Thoracic aorta (tissue), 2 donors: Measurements from ENCODE around the gene MUC5AC. TPM values are rescaled to one million over a fixed set of nuclear protein-coding genes. Genes with fewer than 3 reads are reported as not detected.
"Not testable (repeated sequence)": the region's sequence is repeated elsewhere in the genome, so short reads cannot be mapped to it uniquely, and the experiment has no call there.

ENCODE experiments used
- ATAC-seq: fragments of 150-250 bp; one replicate; pipeline ENCODE4 v1.8.0; 2017; ENCODE audit warnings: low read depth; ENCODE audit not compliant: insufficient number of reproducible peaks, low FRiP score
- DNase-seq: peaks from one replicate; pipeline ENCODE4 v3.0.0-alpha.2; 2020; ENCODE audit warnings: low spot score
- H3K27ac ChIP-seq, 2 donors: fragments of 200-600 bp; sonication (generic); 1 replicate in 1 of 2; 2 replicates in 1 of 2; pipeline ENCODE4 v1.5.1; 2016; ENCODE audit warnings: mild to moderate bottlenecking in 2 of 2, moderate library complexity in 2 of 2
- H3K27me3 ChIP-seq: fragments of 200-600 bp; sonication (generic); replicated peaks from 2 replicates; pipeline ENCODE4 v1.6.0; 2016; ENCODE audit warnings: mild to moderate bottlenecking; ENCODE audit not compliant: insufficient read depth
- H3K36me3 ChIP-seq: fragments of 200-600 bp; sonication (generic); one replicate; pipeline ENCODE4 v1.5.1; 2016
- H3K4me1 ChIP-seq, 2 donors: fragments of 200-600 bp; sonication (generic); 1 replicate in 1 of 2; 2 replicates in 1 of 2; pipeline versions ENCODE4 v1.5.1 to v1.6.0; 2016; ENCODE audit warnings: low read depth in 2 of 2, mild to moderate bottlenecking in 1 of 2; ENCODE audit not compliant: control insufficient read depth in 1 of 2
- H3K4me3 ChIP-seq: fragments of 200-600 bp; sonication (generic); 2 replicates; pipeline ENCODE4 v1.5.1; 2016; ENCODE audit warnings: mild to moderate bottlenecking
- H3K9me3 ChIP-seq: fragments of 200-600 bp; sonication (generic); 2 replicates; pipeline ENCODE4 v1.5.1; 2016
- CTCF ChIP-seq: fragments of 200-600 bp; sonication (generic); IDR thresholded peaks from one replicate; pipeline ENCODE4 v1.5.1; 2019; ENCODE audit warnings: antibody characterized with exemption
- total RNA-seq, 2 donors: library from RNA; depleted of rRNA; stranded (reverse); fragments of >200 nt; gene quantifications; one replicate each; pipeline versions ENCODE4 v1.1.0 to v1.2.3, GENCODE V29; 2016

MUC5AC gene
- total RNA-seq, 2 donors from 2014 or later, result 45.9 TPM; not detected in 1

DNA sequence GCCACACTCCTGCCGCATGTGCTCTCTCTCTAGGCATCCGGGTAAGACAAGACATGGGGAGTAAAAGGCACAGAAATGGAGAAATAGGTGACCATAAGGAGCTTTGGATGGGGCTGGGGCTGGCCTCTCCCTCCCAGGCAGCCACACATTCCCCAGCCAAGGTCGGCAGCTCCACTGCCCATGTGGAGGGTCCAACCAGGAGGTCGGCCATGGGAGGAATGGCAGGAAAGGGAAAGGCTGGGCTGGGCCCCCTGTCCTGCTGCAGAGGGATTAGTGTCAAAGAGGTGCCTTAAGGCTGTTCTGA lies 460 bp upstream of the MUC5AC start:
- Histone ChIP-seq H3K9me3 (no peaks in the 10 kb centered on the region), H3K4me1 (no peaks in the 10 kb centered on the region), H3K27ac (no peak overlapping the region), H3K27me3 (no peaks in the 10 kb centered on the region), H3K4me3 (no peak overlapping the region), H3K36me3 (no peaks in the 10 kb centered on the region)
- ATAC-seq (no peak), DNase-seq (no peak)
- no peak for TF ChIP-seq CTCF

GRCh38 chr11:1158681-1159487 lies 1.1 kb downstream of the MUC5AC start:
- no peaks in the 10 kb centered on the region for H3K27me3 ChIP-seq
- ATAC-seq (no peak), DNase-seq (no peak)
- H3K4me3 ChIP-seq, result no peak overlapping the region
- TF ChIP-seq CTCF, result no peak
- no peaks in the 10 kb centered on the region for H3K4me1 ChIP-seq
- H3K27ac ChIP-seq, result no peak overlapping the region
- H3K9me3 ChIP-seq, result no peaks in the 10 kb centered on the region
- no peaks in the 10 kb centered on the region for H3K36me3 ChIP-seq

DNA sequence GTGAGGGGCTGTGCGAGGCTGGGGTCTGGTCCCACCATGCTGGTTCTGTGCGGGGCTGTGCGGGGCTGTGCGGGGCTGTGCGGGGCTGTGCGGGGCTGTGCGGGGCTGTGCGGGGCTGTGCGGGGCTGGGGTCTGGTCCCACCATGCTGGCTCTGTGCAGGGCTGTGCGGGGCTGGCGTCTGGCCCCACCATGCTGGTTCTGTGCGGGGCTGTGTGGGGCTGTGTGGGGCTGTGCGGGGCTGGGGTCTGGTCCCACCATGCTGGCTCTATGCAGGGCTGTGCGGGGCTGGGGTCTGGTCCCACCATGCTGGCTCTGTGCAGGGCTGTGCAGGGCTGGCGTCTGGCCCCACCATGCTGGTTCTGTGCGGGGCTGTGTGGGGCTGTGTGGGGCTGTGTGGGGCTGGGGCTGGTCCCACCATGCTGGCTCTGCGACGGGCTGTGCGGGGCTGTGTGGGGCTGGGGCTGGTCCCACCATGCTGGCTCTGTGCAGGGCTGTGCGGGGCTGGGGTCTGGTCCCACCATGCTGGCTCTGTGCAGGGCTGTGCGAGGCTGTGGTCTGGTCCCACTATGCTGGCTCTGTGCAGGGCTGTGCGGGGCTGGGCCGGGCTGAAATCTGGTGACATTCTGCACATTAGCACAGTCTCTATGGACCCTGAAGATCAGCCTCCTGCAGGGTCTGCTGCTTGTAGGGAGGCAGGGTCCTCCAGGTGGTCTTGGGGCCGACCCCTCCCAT lies 1.9 kb downstream of the MUC5AC start:
- DNase-seq, H3K4me1 ChIP-seq, H3K27ac ChIP-seq, H3K36me3 ChIP-seq, H3K9me3 ChIP-seq, H3K4me3 ChIP-seq, ATAC-seq, H3K27me3 ChIP-seq: not testable (repeated sequence)

DNA sequence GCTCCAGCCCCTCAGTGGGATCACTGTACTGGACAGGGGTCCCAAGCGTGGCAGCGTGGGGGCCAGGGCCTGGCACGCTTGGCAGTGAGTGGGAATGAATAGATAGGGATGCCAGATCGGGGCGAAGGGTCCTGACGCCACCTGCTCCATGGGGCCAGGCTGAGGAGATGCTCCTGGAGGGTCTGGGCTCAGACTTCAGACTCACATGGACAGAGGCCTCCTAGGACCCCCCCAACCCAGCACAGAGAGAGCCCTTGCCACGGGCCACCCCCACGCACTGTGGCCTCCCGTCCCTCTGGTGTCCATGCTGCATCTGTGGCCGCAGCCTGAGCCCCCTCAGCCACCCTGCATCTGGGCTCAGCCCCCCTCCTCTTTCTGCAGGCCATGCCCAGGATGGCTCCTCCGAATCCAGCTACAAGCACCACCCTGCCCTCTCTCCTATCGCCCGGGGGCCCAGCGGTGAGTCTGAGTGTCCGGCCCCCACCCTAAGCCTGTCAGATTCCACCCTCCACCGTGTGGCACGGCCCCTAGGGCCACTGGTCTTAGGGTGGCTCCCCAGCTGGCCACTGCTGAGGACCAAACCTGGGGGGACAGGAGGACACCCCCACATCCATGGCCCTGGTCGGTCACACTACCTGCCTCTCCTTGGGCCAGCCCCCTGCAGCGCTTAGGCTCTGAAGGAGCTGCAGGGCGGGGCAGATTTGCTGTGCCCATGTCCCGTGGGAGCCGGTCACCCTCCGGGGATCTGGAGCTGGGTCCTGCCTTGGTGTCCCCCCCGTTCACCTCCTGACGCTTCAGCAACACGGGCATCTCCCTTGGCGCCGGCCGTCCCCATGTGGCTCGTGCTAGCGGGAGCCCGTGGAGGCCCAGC lies 2.7 kb downstream of the MUC5AC start:
- no peaks in the 10 kb centered on the region for H3K4me1 ChIP-seq
- H3K27me3 ChIP-seq, result no peaks in the 10 kb centered on the region
- no peaks in the 10 kb centered on the region for H3K36me3 ChIP-seq
- DNase-seq, result no peak
- ATAC-seq, result no peak
- no peak overlapping the region for H3K4me3 ChIP-seq
- TF ChIP-seq CTCF, result no peak
- no peaks in the 10 kb centered on the region for H3K9me3 ChIP-seq
- no peak overlapping the region for H3K27ac ChIP-seq

DNA sequence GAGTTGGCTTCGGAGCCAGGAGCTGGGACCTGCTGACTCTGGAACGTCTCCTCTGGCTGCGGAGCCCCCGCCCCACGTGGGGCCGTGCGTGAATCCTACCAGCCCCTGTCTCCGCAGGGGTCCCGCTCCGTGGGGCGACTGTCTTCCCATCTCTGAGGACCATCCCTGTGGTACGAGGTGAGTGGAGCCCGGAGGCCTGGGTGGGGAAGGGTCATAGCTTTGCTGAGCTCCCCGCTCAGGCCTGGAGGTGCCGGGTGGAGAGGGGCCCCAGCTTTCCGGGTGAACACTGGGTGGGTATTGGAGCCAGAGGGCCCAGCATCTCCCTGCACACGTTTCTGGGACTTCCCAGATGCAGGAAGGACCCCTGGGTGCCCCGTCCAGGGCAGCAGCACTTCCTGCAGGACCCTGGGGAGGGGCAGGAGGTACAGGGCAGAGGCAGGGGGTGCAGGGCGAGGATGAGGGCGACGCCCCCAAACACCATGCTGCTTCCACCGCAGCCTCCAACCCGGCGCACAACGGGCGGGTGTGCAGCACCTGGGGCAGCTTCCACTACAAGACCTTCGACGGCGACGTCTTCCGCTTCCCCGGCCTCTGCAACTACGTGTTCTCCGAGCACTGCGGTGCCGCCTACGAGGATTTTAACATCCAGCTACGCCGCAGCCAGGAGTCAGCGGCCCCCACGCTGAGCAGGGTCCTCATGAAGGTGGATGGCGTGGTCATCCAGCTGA lies 3.8 kb downstream of the MUC5AC start:
- H3K36me3 ChIP-seq, result no peaks in the 10 kb centered on the region
- no peaks in the 10 kb centered on the region for H3K27me3 ChIP-seq
- no peaks in the 10 kb centered on the region for H3K9me3 ChIP-seq
- no peak for TF ChIP-seq CTCF
- H3K4me3 ChIP-seq, result no peak overlapping the region
- no peaks in the 10 kb centered on the region for H3K4me1 ChIP-seq
- H3K27ac ChIP-seq, result no peak overlapping the region
- no peak for ATAC-seq
- DNase-seq, result no peak
